Endothelial cell of umbilical vein (primary cell): Measurements from ENCODE around the gene KIAA1958. TPM values are rescaled to one million over a fixed set of nuclear protein-coding genes. Genes with fewer than 3 reads are reported as not detected.

Experiments used
- BruUV-seq: library from RNA; stranded (reverse); fragments of 400-500 nt; replicated peaks from 2 replicates; lab custom pipeline; 2021; lab: Mats Ljungman, UMichigan
- CTCF ChIA-PET: fragments of 300-600, 350-600 bp; sonication (Branson Sonifier 250); formaldehyde crosslinking; loops from one replicate; lab custom pipeline; 2021; ENCODE audit warnings: antibody characterized with exemption, inconsistent platforms; lab: Charles Lee
- POLR2A ChIA-PET: fragments of 300-600, 350-600 bp; sonication (Branson Sonifier 250); formaldehyde crosslinking; loops from one replicate; lab custom pipeline; 2021; ENCODE audit warnings: antibody characterized with exemption, inconsistent platforms; lab: Charles Lee
- DNase-seq: peaks from one replicate; pipeline ENCODE4 v3.0.0-alpha.2; 2011; ENCODE audit warnings: low read depth, low spot score
- FAIRE-seq: peaks from 2 replicates; lab custom pipeline; 2011; peaks lifted over from hg19 to GRCh38; lab: Jason Lieb, UNC
- H2AFZ ChIP-seq: 2 replicates; pipeline ENCODE4 v1.6.0; 2012; ENCODE audit warnings: low read depth, low read length, control low read depth, inconsistent platforms
- H3K27ac ChIP-seq: 2 replicates; pipeline ENCODE4 v1.5.1; 2011; ENCODE audit warnings: low read depth, mild to moderate bottlenecking, control low read depth, low read length, moderate library complexity; ENCODE audit not compliant: insufficient read depth
- H3K27me3 ChIP-seq, 2 experiments: 2 replicates each; pipeline versions ENCODE4 v1.6.0 to v1.6.1; 2011; ENCODE audit warnings: low read length in 2 of 2, mixed read lengths in 1 of 2; ENCODE audit not compliant: control insufficient read depth in 2 of 2, insufficient read depth in 2 of 2
- H3K36me3 ChIP-seq, 2 experiments: 2 replicates in 1 of 2; 3 replicates in 1 of 2; pipeline ENCODE4 v1.5.1; 2011; ENCODE audit warnings: low read length in 2 of 2, mild to moderate bottlenecking in 1 of 2, moderate library complexity in 1 of 2; ENCODE audit not compliant: control insufficient read depth in 2 of 2, insufficient read depth in 2 of 2; ENCODE audit errors: extremely low read depth in 1 of 2
- H3K4me1 ChIP-seq: 3 replicates; pipeline ENCODE4 v1.5.1; 2011; ENCODE audit warnings: mild to moderate bottlenecking, low read length; ENCODE audit not compliant: control insufficient read depth, insufficient read depth; ENCODE audit errors: extremely low read depth
- H3K4me2 ChIP-seq: 2 replicates; pipeline ENCODE4 v1.6.1; 2011; ENCODE audit warnings: low read length, control low read depth, mixed read lengths; ENCODE audit not compliant: insufficient read depth
- H3K4me3 ChIP-seq, 3 experiments: fragments of 200-600 bp in 1 of 3; sonication (generic), shearing (Covaris generic) in 1 of 3; replicated peaks in 1 of 3; 2 replicates each; pipeline ENCODE4 v1.5.1; 2011 to 2016; ENCODE audit warnings: control low read depth in 3 of 3, low read length in 3 of 3, mild to moderate bottlenecking in 2 of 3, inconsistent platforms in 1 of 3, low read depth in 1 of 3, moderate library complexity in 1 of 3; ENCODE audit not compliant: insufficient read depth in 1 of 3
- H3K79me2 ChIP-seq: 2 replicates; pipeline ENCODE4 v1.6.0; 2012; ENCODE audit warnings: low read length, inconsistent platforms; ENCODE audit not compliant: control insufficient read depth, insufficient read depth
- H3K9ac ChIP-seq: replicated peaks from 2 replicates; pipeline ENCODE3; 2011; ENCODE audit warnings: low read length, control low read depth; ENCODE audit not compliant: insufficient read depth; ENCODE audit errors: extremely low read depth
- H3K9me1 ChIP-seq: replicated peaks from 3 replicates; pipeline ENCODE4 v1.6.0; 2011; ENCODE audit warnings: mild to moderate bottlenecking, low read length; ENCODE audit not compliant: control insufficient read depth, insufficient read depth; ENCODE audit errors: extremely low read depth
- H3K9me3 ChIP-seq: replicated peaks from 2 replicates; pipeline ENCODE4 v1.5.1; 2012; ENCODE audit warnings: low read length, inconsistent platforms; ENCODE audit not compliant: control insufficient read depth, insufficient read depth
- H4K20me1 ChIP-seq: replicated peaks from 2 replicates; pipeline ENCODE3; 2011; ENCODE audit warnings: mild to moderate bottlenecking, low read length; ENCODE audit not compliant: control insufficient read depth, insufficient read depth; ENCODE audit errors: extremely low read depth
- EZH2 ChIP-seq: IDR thresholded peaks from 2 replicates; pipeline ENCODE4 v1.6.1; 2012; ENCODE audit warnings: borderline replicate concordance, low read depth, mild to moderate bottlenecking, moderate library complexity, low read length, inconsistent platforms; ENCODE audit not compliant: severe bottlenecking
- FOS ChIP-seq: IDR thresholded peaks from 2 replicates; pipeline ENCODE4 v1.6.1; 2011; ENCODE audit warnings: mild to moderate bottlenecking, low read length, moderate library complexity, borderline replicate concordance; ENCODE audit not compliant: insufficient read depth
- GATA2 ChIP-seq: IDR thresholded peaks from 2 replicates; pipeline ENCODE4 v1.7.0; 2011; ENCODE audit warnings: low read depth, mild to moderate bottlenecking, moderate library complexity, mixed read lengths, low read length; ENCODE audit not compliant: insufficient read length, insufficient read depth
- JUN ChIP-seq: IDR thresholded peaks from 2 replicates; pipeline ENCODE4 v1.6.1; 2011; ENCODE audit warnings: borderline replicate concordance, low read depth; ENCODE audit not compliant: insufficient read length, insufficient read depth
- MYC ChIP-seq: IDR thresholded peaks from one replicate; pipeline ENCODE4 v1.6.1; 2011; ENCODE audit warnings: mild to moderate bottlenecking, low read depth, low read length
- POLR2A ChIP-seq: IDR thresholded peaks from 2 replicates; pipeline ENCODE4 v1.6.1; 2012; ENCODE audit warnings: low read depth, mild to moderate bottlenecking, control low read depth, low read length
- POLR2AphosphoS5 ChIP-seq: IDR thresholded peaks from 2 replicates; pipeline ENCODE4 v1.6.1; 2012; ENCODE audit warnings: low read depth, mild to moderate bottlenecking, control low read depth, low read length, moderate library complexity; ENCODE audit not compliant: insufficient read depth
- dilution Hi-C: fragments of 300-500 bp; cut with MboI; formaldehyde crosslinking; loops from one replicate; pipeline ENCODE4 v1.15.0; 2019; ENCODE audit warnings: low sequenced_read_pairs; ENCODE audit not compliant: extremely low pct_ligation_motif_present
- intact Hi-C: fragments of 100-400 bp; cut with micrococcal nuclease; formaldehyde crosslinking; loops from one replicate; pipeline ENCODE4 v1.10.0; 2022
- polyA plus RNA-seq, 4 experiments: library from polyadenylated mRNA; depleted of rRNA in 3 of 4; stranded (reverse) in 3 of 4; unstranded in 1 of 4; fragments of >200 nt; gene quantifications; 2 replicates each; pipeline versions ENCODE4 v1.2.1 to v1.2.3, GENCODE V29; 2011 to 2012; ENCODE audit warnings: missing spikeins in 1 of 4
- total RNA-seq: library from RNA; stranded (reverse); gene quantifications from 2 replicates; pipeline ENCODE4 v1.2.3, GENCODE V29; 2021
- TF ChIP-seq, protein P1 (sequence below): IDR thresholded peaks from 2 replicates; pipeline ENCODE4 v1.6.1; 2011; ENCODE audit not compliant: insufficient read depth, insufficient read length
- TF ChIP-seq, protein P2 (sequence below), 2 donors: IDR thresholded peaks; 1 replicate in 1 of 2; 2 replicates in 1 of 2; pipeline ENCODE4 v1.5.1; 2011; ENCODE audit warnings: low read length in 2 of 2, mild to moderate bottlenecking in 2 of 2, moderate library complexity in 2 of 2, control low read depth in 1 of 2, inconsistent platforms in 1 of 2, low read depth in 1 of 2; ENCODE audit not compliant: insufficient read depth in 1 of 2; ENCODE audit errors: extremely low read depth in 1 of 2

KIAA1958 gene
- total and polyA plus RNA-seq, 2 donors (not counting 3 experiments of a cell fraction or from before 2014, with no cell fraction given) = 1.7 to 5.0 TPM

DNA sequence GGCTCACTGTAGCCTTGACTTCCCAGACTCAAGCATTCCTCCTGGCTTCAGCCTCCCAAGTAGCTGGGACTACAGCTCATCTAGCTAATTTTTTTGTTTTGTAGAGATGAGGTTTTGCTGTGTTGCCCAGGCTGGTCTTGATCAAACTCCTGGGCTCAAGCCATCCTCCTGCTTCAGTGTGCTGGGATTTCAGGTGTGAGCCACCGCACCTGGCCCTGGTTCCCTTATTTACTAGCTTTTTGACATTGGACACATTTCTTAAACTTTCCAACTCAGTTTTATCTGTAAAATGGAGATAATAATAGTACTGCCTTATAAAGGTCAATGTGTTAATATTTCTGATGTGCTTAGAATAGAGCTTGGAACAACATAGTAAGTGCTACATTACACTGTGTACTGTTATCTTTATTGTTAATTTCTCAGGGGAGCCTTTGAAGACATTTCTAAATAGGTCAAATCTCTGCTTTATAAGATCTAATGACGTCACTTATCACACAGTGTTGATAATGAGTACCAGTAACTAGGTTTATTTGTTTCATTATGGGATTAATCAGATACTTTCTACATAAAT, 66.7 kb downstream of the KIAA1958 start:
- Histone ChIP-seq H3K27me3 (no peaks in the 10 kb centered on the region), H3K4me2 (no peak overlapping the region), H3K9me1 (no peaks in the 10 kb centered on the region), H3K27ac (no peak overlapping the region), H2AFZ (no peak overlapping the region), H3K4me3 (no peak overlapping the region), H3K9ac (no peak overlapping the region), H3K36me3 (no peaks in the 10 kb centered on the region), H3K4me1 (no peaks in the 10 kb centered on the region), H4K20me1 (no peaks in the 10 kb centered on the region), H3K79me2 (no peaks in the 10 kb centered on the region), H3K9me3 (no peaks in the 10 kb centered on the region)
- FAIRE-seq (no peak), DNase-seq (no peak)
- CTCF ChIA-PET = interaction anchor here (1.4 kb wide), 1 partner anchor 62 kb away, joined by 3 read pairs; no protein-coding TSS in a partner anchor
- BruUV-seq = no TSS peak
- intact Hi-C loops = no loop called here
- TF ChIP-seq GATA2 = no peak
- TF ChIP-seq JUN = no peak
- no peak for TF ChIP-seq EZH2
- TF ChIP-seq, protein P1, sequence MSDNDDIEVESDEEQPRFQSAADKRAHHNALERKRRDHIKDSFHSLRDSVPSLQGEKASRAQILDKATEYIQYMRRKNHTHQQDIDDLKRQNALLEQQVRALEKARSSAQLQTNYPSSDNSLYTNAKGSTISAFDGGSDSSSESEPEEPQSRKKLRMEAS = no peak
- no peak for TF ChIP-seq POLR2A
- TF ChIP-seq POLR2AphosphoS5 = no peak
- TF ChIP-seq MYC = no peak
- TF ChIP-seq FOS = no peak
- TF ChIP-seq, protein P2, sequence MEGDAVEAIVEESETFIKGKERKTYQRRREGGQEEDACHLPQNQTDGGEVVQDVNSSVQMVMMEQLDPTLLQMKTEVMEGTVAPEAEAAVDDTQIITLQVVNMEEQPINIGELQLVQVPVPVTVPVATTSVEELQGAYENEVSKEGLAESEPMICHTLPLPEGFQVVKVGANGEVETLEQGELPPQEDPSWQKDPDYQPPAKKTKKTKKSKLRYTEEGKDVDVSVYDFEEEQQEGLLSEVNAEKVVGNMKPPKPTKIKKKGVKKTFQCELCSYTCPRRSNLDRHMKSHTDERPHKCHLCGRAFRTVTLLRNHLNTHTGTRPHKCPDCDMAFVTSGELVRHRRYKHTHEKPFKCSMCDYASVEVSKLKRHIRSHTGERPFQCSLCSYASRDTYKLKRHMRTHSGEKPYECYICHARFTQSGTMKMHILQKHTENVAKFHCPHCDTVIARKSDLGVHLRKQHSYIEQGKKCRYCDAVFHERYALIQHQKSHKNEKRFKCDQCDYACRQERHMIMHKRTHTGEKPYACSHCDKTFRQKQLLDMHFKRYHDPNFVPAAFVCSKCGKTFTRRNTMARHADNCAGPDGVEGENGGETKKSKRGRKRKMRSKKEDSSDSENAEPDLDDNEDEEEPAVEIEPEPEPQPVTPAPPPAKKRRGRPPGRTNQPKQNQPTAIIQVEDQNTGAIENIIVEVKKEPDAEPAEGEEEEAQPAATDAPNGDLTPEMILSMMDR (IDR thresholded peaks at IDR 0.05; ENCODE audit: extremely low read depth in 1 of 2, insufficient read depth in 1 of 2, low read depth in 1 of 2, low read length in 2 of 2) = no peak
- POLR2A ChIA-PET = no interaction called here
- dilution Hi-C loops = no loop called here
